ENCODE measurements around the gene GFRA1.

GRCh38 chr10:116143673-116144222, 129.3 kb downstream of the GFRA1 start:
- TF ChIP-seq POLR2A (IDR thresholded peaks at IDR 0.05) (no peak), CTCF (IDR thresholded peaks at IDR 0.05) (no peak), EP300 (IDR thresholded peaks at IDR 0.05) (no peak), POLR2AphosphoS5 (IDR thresholded peaks at IDR 0.05) (no peak)
